ENCODE results near the gene TRAF3. TPM values are rescaled to one million over a fixed set of nuclear protein-coding genes. Genes with fewer than 3 reads are reported as not detected.

Gene TRAF3
- total RNA-seq, 2 experiments from 2014 or later, result 39.1 to 40.2 TPM

GRCh38 chr14:102898298-102898697 lies 121.0 kb downstream of the TRAF3 start:
- no peak for ATAC-seq
- Mint-ChIP-seq H3K36me3 (ENCODE audit: low read depth) (peaks cover 34% of the 10 kb centered on the region), H3K4me1 (ENCODE audit: low read depth) (peaks cover 21% of the 10 kb centered on the region), H3K27ac (no peak overlapping the region), H3K4me3 (no peak overlapping the region), H3K9me3 (no peaks in the 10 kb centered on the region), H3K27me3 (no peaks in the 10 kb centered on the region)
- CTCF ChIA-PET, result no interaction called here
- no peak for DNase-seq
- POLR2A ChIA-PET, result no interaction called here
- no peak for TF ChIP-seq CTCF (IDR thresholded peaks at IDR 0.05)
- intact Hi-C loops (cut with micrococcal nuclease), result no loop called here

GRCh38 chr14:102898776-102899515 lies 121.7 kb downstream of the TRAF3 start:
- ChIA-PET CTCF (no interaction called here), POLR2A (no interaction called here)
- H3K36me3 Mint-ChIP-seq (ENCODE audit: low read depth), result peaks cover 32% of the 10 kb centered on the region
- peaks cover 21% of the 10 kb centered on the region for H3K4me1 Mint-ChIP-seq (ENCODE audit: low read depth)
- no peak overlapping the region for H3K27ac Mint-ChIP-seq
- H3K27me3 Mint-ChIP-seq, result no peaks in the 10 kb centered on the region
- TF ChIP-seq CTCF (IDR thresholded peaks at IDR 0.05), result no peak
- no peak overlapping the region for H3K4me3 Mint-ChIP-seq
- ATAC-seq, result no peak
- H3K9me3 Mint-ChIP-seq, result no peaks in the 10 kb centered on the region
- intact Hi-C loops (cut with micrococcal nuclease), result no loop called here
- DNase-seq, result no peak

DNA sequence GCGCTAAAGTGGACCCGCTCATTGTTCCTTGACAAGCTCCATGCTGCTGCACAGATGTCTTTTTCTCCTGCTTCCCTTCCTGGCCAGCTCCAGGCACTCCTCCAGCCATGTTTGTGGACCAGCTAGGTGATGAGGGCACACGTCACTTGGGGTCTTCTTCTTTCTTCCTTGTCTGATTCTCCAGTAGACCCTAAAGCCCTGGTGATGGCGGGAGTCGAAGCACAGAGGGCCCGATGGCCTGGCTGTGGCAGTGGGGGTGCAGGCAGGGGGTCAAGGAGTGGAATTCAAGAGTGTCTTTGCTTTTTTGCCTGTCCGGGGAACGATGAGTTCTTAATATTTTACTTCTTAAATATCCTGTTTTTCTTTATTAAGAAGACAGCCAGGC lies 122.3 kb downstream of the TRAF3 start:
- TF ChIP-seq CTCF (IDR thresholded peaks at IDR 0.05), result no peak
- H3K27me3 Mint-ChIP-seq, result no peaks in the 10 kb centered on the region
- ChIA-PET POLR2A (no interaction called here), CTCF (no interaction called here)
- intact Hi-C loops (cut with micrococcal nuclease), result no loop called here
- peaks cover 21% of the 10 kb centered on the region for H3K4me1 Mint-ChIP-seq (ENCODE audit: low read depth)
- no peak overlapping the region for H3K27ac Mint-ChIP-seq
- H3K9me3 Mint-ChIP-seq, result no peaks in the 10 kb centered on the region
- DNase-seq (no peak), ATAC-seq (no peak)
- H3K4me3 Mint-ChIP-seq, result no peak overlapping the region
- H3K36me3 Mint-ChIP-seq (ENCODE audit: low read depth), result peaks cover 33% of the 10 kb centered on the region

DNA sequence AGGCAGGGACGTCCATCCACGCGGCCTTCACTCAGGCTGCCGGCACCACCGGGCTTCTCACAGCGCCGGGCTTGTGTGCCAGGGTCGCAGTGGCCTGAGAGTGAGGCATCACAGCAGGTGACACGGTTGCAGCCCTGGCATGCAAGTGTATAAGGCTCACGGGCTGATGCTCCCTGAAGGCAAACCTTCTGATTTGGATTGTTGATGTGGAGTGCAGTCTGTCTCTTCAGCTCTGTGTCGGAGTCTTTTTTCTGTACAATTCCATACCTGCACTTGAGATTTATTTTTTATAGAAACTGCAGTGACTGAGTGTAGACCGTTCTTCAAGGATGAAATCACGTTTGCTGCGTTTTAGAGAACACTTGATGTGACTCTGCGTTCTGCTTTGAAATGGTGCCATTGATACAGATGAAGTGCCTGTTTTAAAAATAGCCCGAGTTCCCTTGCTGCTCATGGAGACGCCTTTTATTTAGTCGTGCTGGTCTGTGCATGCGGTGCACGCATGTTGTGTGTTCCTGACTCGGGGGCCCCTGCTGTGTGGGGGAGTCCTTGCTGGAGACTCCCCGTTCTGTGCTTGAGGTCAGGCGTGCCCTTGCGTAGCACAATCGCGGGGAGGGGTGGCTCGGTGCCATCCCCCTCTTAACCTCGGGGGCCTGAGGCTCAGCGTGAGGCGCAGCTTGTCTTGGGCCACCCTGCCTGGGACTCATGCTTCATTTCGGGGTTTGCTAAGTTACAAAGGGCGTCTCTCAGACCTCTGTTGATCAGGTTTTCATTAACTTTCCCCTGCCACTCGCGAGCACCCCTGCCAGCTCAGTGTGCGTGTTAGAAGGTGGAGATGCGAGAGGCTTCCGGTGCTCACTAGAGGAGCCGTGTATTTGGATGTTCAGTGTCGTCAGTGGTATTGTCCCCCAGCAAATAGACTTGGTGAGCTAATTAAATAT lies 123.7 kb downstream of the TRAF3 start:
- ChIA-PET CTCF (interaction anchor here (1.2 to 1.3 kb wide), 2 partner anchors 307 to 376 kb away, joined by 3 read pairs; no protein-coding TSS in a partner anchor), POLR2A (no interaction called here)
- Mint-ChIP-seq H3K27me3 (no peaks in the 10 kb centered on the region), H3K9me3 (no peaks in the 10 kb centered on the region), H3K27ac (peak overlapping the region; percentile 82), H3K4me1 (ENCODE audit: low read depth) (peaks cover 21% of the 10 kb centered on the region), H3K36me3 (ENCODE audit: low read depth) (peaks cover 33% of the 10 kb centered on the region), H3K4me3 (peak overlapping the region; percentile 32)
- ATAC-seq (peak; percentile 78), DNase-seq (peak; percentile 35)
- intact Hi-C loops (cut with micrococcal nuclease), result no loop called here
- TF ChIP-seq CTCF (IDR thresholded peaks at IDR 0.05), result no peak

GRCh38 chr14:102901633-102902032 lies 124.4 kb downstream of the TRAF3 start:
- H3K36me3 Mint-ChIP-seq (ENCODE audit: low read depth), result peaks cover 33% of the 10 kb centered on the region
- H3K4me3 Mint-ChIP-seq, result no peak overlapping the region
- ChIA-PET POLR2A (no interaction called here), CTCF (interaction anchor here (1.2 to 1.3 kb wide), 2 partner anchors 307 to 377 kb away, joined by 3 read pairs; no protein-coding TSS in a partner anchor)
- peaks cover 21% of the 10 kb centered on the region for H3K4me1 Mint-ChIP-seq (ENCODE audit: low read depth)
- DNase-seq (no peak), ATAC-seq (no peak)
- TF ChIP-seq CTCF (IDR thresholded peaks at IDR 0.05), result no peak
- H3K9me3 Mint-ChIP-seq, result no peaks in the 10 kb centered on the region
- peak overlapping the region; percentile 82 for H3K27ac Mint-ChIP-seq
- intact Hi-C loops (cut with micrococcal nuclease), result no loop called here
- no peaks in the 10 kb centered on the region for H3K27me3 Mint-ChIP-seq
